ENCODE results near the gene C2CD4D.
"Not testable (repeated sequence)": the region's sequence is repeated elsewhere in the genome, so short reads cannot be mapped to it uniquely, and the experiment has no call there.

DNA sequence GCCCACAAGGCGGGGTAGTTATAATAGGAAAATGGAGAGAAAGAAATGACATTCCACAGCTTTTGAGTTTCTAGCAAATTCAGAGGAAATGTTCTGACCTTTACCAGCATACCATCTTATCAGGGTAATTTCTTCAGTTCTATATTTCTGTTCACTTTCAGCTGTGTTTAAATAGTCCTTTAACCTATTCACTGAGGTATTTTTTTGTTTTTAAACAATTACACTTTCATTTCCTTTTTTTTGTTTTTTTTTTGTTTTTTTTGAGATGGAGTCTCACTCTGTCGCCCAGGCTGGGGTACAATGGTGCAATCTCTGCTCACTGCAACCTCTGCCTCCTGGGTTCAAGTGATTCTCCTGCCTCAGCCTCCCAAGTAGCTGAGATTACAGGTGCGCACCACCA, 44.8 kb upstream of the C2CD4D start:
- not testable (repeated sequence) for TF ChIP-seq CTCF (IDR thresholded peaks at IDR 0.05; ENCODE audit: insufficient read depth, low read depth, low read length); EZH2 (IDR thresholded peaks at IDR 0.05; ENCODE audit: insufficient read depth, low read length)
